ENCODE data around the gene IPO11. TPM values are rescaled to one million over a fixed set of nuclear protein-coding genes. Genes with fewer than 3 reads are reported as not detected.

Gene IPO11
- total and polyA plus RNA-seq, 9 donors = 10.4 to 40.3 (median 24.6) TPM

DNA sequence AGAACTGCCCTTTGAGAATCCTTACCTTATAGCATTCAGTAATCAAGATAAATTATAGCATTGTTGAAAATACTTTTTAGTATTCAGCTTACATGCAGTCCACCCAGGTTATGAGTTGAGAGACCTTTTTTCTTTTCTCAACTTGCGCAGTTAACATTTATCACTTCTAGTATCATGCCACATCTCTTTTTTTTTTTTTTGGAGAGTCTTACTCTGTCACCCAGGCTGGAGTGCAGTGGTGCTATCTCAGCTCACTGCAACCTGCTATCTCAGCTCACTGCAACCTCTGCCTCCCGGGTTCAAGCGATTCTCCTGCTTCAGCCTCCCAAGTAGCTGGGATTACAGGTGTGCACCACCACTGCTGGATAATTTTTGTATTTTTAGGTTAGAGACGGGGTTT is 195.1 kb downstream of the IPO11 start:
- TF ChIP-seq EP300 (IDR thresholded peaks at IDR 0.05) (no peak), POLR2A (IDR thresholded peaks at IDR 0.05) (no peak)
- TF ChIP-seq, protein P1, sequence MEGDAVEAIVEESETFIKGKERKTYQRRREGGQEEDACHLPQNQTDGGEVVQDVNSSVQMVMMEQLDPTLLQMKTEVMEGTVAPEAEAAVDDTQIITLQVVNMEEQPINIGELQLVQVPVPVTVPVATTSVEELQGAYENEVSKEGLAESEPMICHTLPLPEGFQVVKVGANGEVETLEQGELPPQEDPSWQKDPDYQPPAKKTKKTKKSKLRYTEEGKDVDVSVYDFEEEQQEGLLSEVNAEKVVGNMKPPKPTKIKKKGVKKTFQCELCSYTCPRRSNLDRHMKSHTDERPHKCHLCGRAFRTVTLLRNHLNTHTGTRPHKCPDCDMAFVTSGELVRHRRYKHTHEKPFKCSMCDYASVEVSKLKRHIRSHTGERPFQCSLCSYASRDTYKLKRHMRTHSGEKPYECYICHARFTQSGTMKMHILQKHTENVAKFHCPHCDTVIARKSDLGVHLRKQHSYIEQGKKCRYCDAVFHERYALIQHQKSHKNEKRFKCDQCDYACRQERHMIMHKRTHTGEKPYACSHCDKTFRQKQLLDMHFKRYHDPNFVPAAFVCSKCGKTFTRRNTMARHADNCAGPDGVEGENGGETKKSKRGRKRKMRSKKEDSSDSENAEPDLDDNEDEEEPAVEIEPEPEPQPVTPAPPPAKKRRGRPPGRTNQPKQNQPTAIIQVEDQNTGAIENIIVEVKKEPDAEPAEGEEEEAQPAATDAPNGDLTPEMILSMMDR (IDR thresholded peaks at IDR 0.05) = no peak
- no peaks in the 10 kb centered on the region for H3K4me1 ChIP-seq (ENCODE audit: insufficient read depth)
- H3K27me3 ChIP-seq = no peaks in the 10 kb centered on the region
- no peak overlapping the region for H3K27ac ChIP-seq
- intact Hi-C loops (cut with DNase I) = no loop called here
- no peak for DNase-seq
- no peaks in the 10 kb centered on the region for H3K9me3 ChIP-seq
- no peak overlapping the region for H3K4me3 ChIP-seq
- H3K36me3 ChIP-seq = no peaks in the 10 kb centered on the region
- 96 to 97% (median 96%) methylated on average over 4 of the region's 4 CpGs for WGBS, 3 donors

GRCh38 chr5:62608529-62609511 is 196.3 kb downstream of the IPO11 start:
- DNase-seq = no peak
- 85 to 89% (median 85%) methylated on average over 7 of the region's 7 CpGs for WGBS, 3 donors
- TF ChIP-seq EP300 (IDR thresholded peaks at IDR 0.05) (no peak), POLR2A (IDR thresholded peaks at IDR 0.05) (no peak)
- TF ChIP-seq, protein P1 (IDR thresholded peaks at IDR 0.05) = no peak
- H3K27ac ChIP-seq = no peak overlapping the region
- no peaks in the 10 kb centered on the region for H3K9me3 ChIP-seq
- intact Hi-C loops (cut with DNase I) = no loop called here
- no peak overlapping the region for H3K4me3 ChIP-seq
- no peaks in the 10 kb centered on the region for H3K36me3 ChIP-seq
- H3K27me3 ChIP-seq = no peaks in the 10 kb centered on the region
- no peaks in the 10 kb centered on the region for H3K4me1 ChIP-seq (ENCODE audit: insufficient read depth)

- Histone ChIP-seq H3K4me1 (ENCODE audit: insufficient read depth) (no peaks in the 10 kb centered on the region), H3K27ac (no peak overlapping the region), H3K27me3 (no peaks in the 10 kb centered on the region), H3K9me3 (no peaks in the 10 kb centered on the region), H3K4me3 (no peak overlapping the region), H3K36me3 (no peaks in the 10 kb centered on the region)
- TF ChIP-seq EP300 (IDR thresholded peaks at IDR 0.05) = no peak
- TF ChIP-seq POLR2A (IDR thresholded peaks at IDR 0.05) = no peak
- TF ChIP-seq, protein P1 (IDR thresholded peaks at IDR 0.05) = no peak
- intact Hi-C loops (cut with DNase I) = no loop called here
- WGBS, 3 donors = 96 to 98% (median 97%) methylated on average over 8 of the region's 8 CpGs
- no peak for DNase-seq
These were observed 201.8 kb downstream of the IPO11 start for GRCh38 chr5:62614355-62614754.

DNA sequence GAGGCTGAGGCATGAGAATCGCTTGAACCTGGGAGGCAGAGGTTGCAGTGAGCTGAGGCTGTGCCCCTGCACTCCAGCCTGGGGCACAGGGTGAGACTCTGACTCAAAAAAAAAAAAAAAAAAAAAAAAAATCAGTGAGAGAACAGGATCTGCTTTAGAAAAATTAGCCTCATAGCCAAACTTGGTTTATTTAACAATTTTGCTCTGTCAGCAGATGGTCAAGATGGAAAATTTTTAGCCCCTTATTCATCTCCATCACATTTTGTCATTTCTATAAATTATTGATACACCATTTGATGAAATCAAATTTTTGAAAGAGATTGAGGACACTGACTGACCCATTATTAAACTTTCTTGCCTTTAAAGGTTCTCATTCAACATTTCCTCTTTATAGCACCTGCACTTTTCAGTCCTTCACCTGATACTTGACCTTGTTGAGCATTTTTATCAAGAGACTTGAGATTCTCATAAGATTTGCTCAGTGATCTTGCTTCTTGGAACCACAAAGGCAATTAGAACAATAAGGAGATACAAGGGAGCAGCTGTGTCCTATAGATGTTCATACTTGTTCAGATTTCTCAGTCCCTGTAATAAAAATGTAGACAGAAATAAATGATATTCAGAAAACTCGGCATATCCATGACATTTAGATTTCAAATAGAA is 204.2 kb downstream of the IPO11 start:
- Histone ChIP-seq H3K36me3 (no peaks in the 10 kb centered on the region), H3K27me3 (no peaks in the 10 kb centered on the region), H3K4me1 (ENCODE audit: insufficient read depth) (no peaks in the 10 kb centered on the region), H3K27ac (no peak overlapping the region), H3K9me3 (no peaks in the 10 kb centered on the region), H3K4me3 (no peak overlapping the region)
- no peak for DNase-seq
- 95 to 96% (median 96%) methylated on average over 2 of the region's 2 CpGs for WGBS, 3 donors
- intact Hi-C loops (cut with DNase I) = no loop called here
- TF ChIP-seq, protein P1 (IDR thresholded peaks at IDR 0.05) = no peak
- TF ChIP-seq EP300 (IDR thresholded peaks at IDR 0.05) (no peak), POLR2A (IDR thresholded peaks at IDR 0.05) (no peak)

Data from ovary (tissue), 9 donors.